GM19099 (cell line): ENCODE measurements around the gene CPM.

ENCODE experiments used
- POLR2A ChIP-seq: IDR thresholded peaks from 3 replicates; pipeline ENCODE4 v1.6.1; 2011; ENCODE audit warnings: low read depth; ENCODE audit not compliant: insufficient read length; ENCODE audit errors: extremely low read depth

CPM gene

GRCh38 chr12:68842123-68842522, 90.8 kb downstream of the CPM start:
- TF ChIP-seq POLR2A: no peak

- no peak for TF ChIP-seq POLR2A
These were observed 91.3 kb downstream of the CPM start for GRCh38 chr12:68841717-68842116.

- peak; percentile 9 for TF ChIP-seq POLR2A
These were observed 93.5 kb downstream of the CPM start for GRCh38 chr12:68839183-68840147.

GRCh38 chr12:68838046-68838886, 94.7 kb downstream of the CPM start:
- TF ChIP-seq POLR2A: no peak

GRCh38 chr12:68837215-68837614, 95.8 kb downstream of the CPM start:
- TF ChIP-seq POLR2A: no peak

GRCh38 chr12:68835333-68835908, 97.5 kb downstream of the CPM start:
- peak; percentile 25 for TF ChIP-seq POLR2A

GRCh38 chr12:68833508-68833907, 99.5 kb downstream of the CPM start:
- TF ChIP-seq POLR2A: no peak

GRCh38 chr12:68832504-68832867, 100.5 kb downstream of the CPM start:
- TF ChIP-seq POLR2A: no peak

- TF ChIP-seq POLR2A: no peak
These were observed 101.0 kb downstream of the CPM start for GRCh38 chr12:68831751-68832503.

GRCh38 chr12:68831272-68831671, 101.7 kb downstream of the CPM start:
- no peak for TF ChIP-seq POLR2A

GRCh38 chr12:68828672-68829068, 104.3 kb downstream of the CPM start:
- TF ChIP-seq POLR2A: no peak

- no peak for TF ChIP-seq POLR2A
These were observed 104.9 kb downstream of the CPM start for GRCh38 chr12:68827895-68828671.

- no peak for TF ChIP-seq POLR2A
These were observed 107.3 kb downstream of the CPM start for GRCh38 chr12:68825569-68826217.
